Lower lobe of right lung (tissue), 2 donors: ENCODE data around the gene MFRP. TPM values are rescaled to one million over a fixed set of nuclear protein-coding genes. Genes with fewer than 3 reads are reported as not detected.

Source experiments
- ATAC-seq, 2 donors: fragments of 200-7000 bp; cut with Tn5 transposase; one replicate each; pipeline ENCODE4 v1.9.1; 2020 to 2022; ENCODE audit warnings: mild to moderate bottlenecking in 2 of 2, moderate library complexity in 2 of 2
- DNase-seq: peaks from one replicate; pipeline ENCODE4 v3.0.0-alpha.2; 2020
- H3K27ac ChIP-seq: fragments of 200-600 bp; one replicate; pipeline ENCODE4 v1.8.0; 2022
- H3K27me3 ChIP-seq: fragments of 200-600 bp; one replicate; pipeline ENCODE4 v1.8.0; 2022; ENCODE audit warnings: low read depth
- H3K36me3 ChIP-seq: fragments of 200-600 bp; one replicate; pipeline ENCODE4 v1.8.0; 2022; ENCODE audit warnings: mild to moderate bottlenecking
- H3K4me1 ChIP-seq: fragments of 200-600 bp; one replicate; pipeline ENCODE4 v1.8.0; 2022
- H3K4me3 ChIP-seq: fragments of 200-600 bp; one replicate; pipeline ENCODE4 v1.8.0; 2022; ENCODE audit warnings: mild to moderate bottlenecking
- H3K9me3 ChIP-seq: fragments of 200-600 bp; one replicate; pipeline ENCODE4 v1.8.0; 2022
- CTCF ChIP-seq: fragments of 200-600 bp; IDR thresholded peaks from one replicate; pipeline ENCODE4 v1.8.0; 2022; ENCODE audit warnings: antibody characterized with exemption, mild to moderate bottlenecking
- intact Hi-C: fragments of 100-400 bp; cut with DNase I; formaldehyde crosslinking; loops from one replicate; pipeline ENCODE4 v1.11.0; 2022
- total RNA-seq: library from RNA; stranded (reverse); fragmentation: NEBNext Ultra II Directional; extraction: Animal tissue kit (Norgen Biotek cat#: 25700); gene quantifications from one replicate; pipeline ENCODE4 v1.2.1, GENCODE V29; 2021
- donor health status: DM: no; HTN: yes; CAD: no; lungs with severe emphysema.

The MFRP gene
- total RNA-seq, 1 donor from 2014 or later = not detected

GRCh38 chr11:119299416-119299815 lies 47.1 kb downstream of the MFRP start:
- ATAC-seq (no peak), DNase-seq (no peak)
- intact Hi-C loops = no loop called here
- Histone ChIP-seq H3K36me3 (peaks cover 76% of the 10 kb centered on the region), H3K9me3 (no peaks in the 10 kb centered on the region), H3K27ac (no peak overlapping the region), H3K27me3 (no peaks in the 10 kb centered on the region), H3K4me1 (no peaks in the 10 kb centered on the region), H3K4me3 (no peak overlapping the region)
- no peak for TF ChIP-seq CTCF

GRCh38 chr11:119298726-119299125 lies 47.8 kb downstream of the MFRP start:
- no peak for DNase-seq
- no peak for TF ChIP-seq CTCF
- H3K9me3 ChIP-seq = no peaks in the 10 kb centered on the region
- H3K27me3 ChIP-seq = no peaks in the 10 kb centered on the region
- intact Hi-C loops = no loop called here
- peaks cover 75% of the 10 kb centered on the region for H3K36me3 ChIP-seq
- ATAC-seq = no peak
- H3K4me3 ChIP-seq = no peak overlapping the region
- H3K27ac ChIP-seq = no peak overlapping the region
- no peaks in the 10 kb centered on the region for H3K4me1 ChIP-seq

- H3K9me3 ChIP-seq = no peaks in the 10 kb centered on the region
- no peak overlapping the region for H3K27ac ChIP-seq
- H3K27me3 ChIP-seq = no peaks in the 10 kb centered on the region
- H3K36me3 ChIP-seq = peaks cover 75% of the 10 kb centered on the region
- no peak overlapping the region for H3K4me3 ChIP-seq
- ATAC-seq (no peak), DNase-seq (no peak)
- H3K4me1 ChIP-seq = no peaks in the 10 kb centered on the region
- intact Hi-C loops = no loop called here
- TF ChIP-seq CTCF = no peak
Measured at GRCh38 chr11:119297938-119298337, 48.6 kb downstream of the MFRP start.

- DNase-seq (no peak), ATAC-seq (no peak)
- Histone ChIP-seq H3K36me3 (peaks cover 61% of the 10 kb centered on the region), H3K4me1 (no peaks in the 10 kb centered on the region), H3K4me3 (no peak overlapping the region), H3K9me3 (peaks cover 10% of the 10 kb centered on the region), H3K27me3 (no peaks in the 10 kb centered on the region), H3K27ac (no peak overlapping the region)
- TF ChIP-seq CTCF = no peak
- intact Hi-C loops = no loop called here
Measured at GRCh38 chr11:119295178-119295577, 51.3 kb downstream of the MFRP start.

GRCh38 chr11:119293461-119293860 lies 53.0 kb downstream of the MFRP start:
- H3K4me1 ChIP-seq = no peaks in the 10 kb centered on the region
- H3K4me3 ChIP-seq = no peak overlapping the region
- peaks cover 10% of the 10 kb centered on the region for H3K9me3 ChIP-seq
- H3K36me3 ChIP-seq = peaks cover 55% of the 10 kb centered on the region
- ATAC-seq (no peak), DNase-seq (no peak)
- no peak for TF ChIP-seq CTCF
- H3K27ac ChIP-seq = no peak overlapping the region
- no peaks in the 10 kb centered on the region for H3K27me3 ChIP-seq
- intact Hi-C loops = no loop called here
